ENCODE results near the gene C20orf173. TPM values are rescaled to one million over a fixed set of nuclear protein-coding genes. Genes with fewer than 3 reads are reported as not detected.

C20orf173 gene, protein sequence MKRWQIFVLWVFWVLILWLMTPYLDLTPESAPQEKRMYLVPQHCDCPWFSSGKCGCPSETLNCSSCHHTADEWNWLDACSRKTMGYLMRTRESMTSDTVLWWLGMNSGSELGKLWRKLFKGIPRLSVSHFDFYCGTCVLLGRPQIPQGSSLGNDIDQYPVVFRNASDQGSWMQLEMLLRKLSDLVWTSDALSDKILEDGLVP
- total RNA-seq: not detected

DNA sequence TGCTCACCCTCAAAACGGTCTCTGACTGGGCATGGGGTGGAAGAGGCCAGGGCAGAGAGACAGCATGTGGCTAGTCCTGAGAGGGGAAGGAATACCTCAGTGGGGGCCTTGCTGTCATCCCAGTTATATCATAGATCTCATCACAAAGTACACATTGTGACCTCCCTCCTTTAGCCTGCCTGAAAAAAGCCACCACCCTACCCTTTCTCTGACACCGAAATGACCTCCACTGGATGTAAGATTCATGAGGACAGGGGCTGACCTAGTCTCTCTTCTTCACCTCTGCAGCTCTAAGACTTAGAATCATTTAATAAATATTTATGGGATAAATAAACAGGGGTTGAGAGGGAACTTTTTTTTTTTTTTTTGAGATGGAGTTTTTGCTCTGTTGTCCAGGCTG is at the start of gene C20orf173:
Gene C20orf173 (minus strand): TSS at position 101 of the 400 bp plus-strand sequence. CDS start 279 bp downstream, outside the sequence.
- TF ChIP-seq EP300 (IDR thresholded peaks at IDR 0.05) (no peak), POLR2A (IDR thresholded peaks at IDR 0.05) (no peak), POLR2AphosphoS5 (IDR thresholded peaks at IDR 0.05) (no peak)
- TF ChIP-seq, protein P1, sequence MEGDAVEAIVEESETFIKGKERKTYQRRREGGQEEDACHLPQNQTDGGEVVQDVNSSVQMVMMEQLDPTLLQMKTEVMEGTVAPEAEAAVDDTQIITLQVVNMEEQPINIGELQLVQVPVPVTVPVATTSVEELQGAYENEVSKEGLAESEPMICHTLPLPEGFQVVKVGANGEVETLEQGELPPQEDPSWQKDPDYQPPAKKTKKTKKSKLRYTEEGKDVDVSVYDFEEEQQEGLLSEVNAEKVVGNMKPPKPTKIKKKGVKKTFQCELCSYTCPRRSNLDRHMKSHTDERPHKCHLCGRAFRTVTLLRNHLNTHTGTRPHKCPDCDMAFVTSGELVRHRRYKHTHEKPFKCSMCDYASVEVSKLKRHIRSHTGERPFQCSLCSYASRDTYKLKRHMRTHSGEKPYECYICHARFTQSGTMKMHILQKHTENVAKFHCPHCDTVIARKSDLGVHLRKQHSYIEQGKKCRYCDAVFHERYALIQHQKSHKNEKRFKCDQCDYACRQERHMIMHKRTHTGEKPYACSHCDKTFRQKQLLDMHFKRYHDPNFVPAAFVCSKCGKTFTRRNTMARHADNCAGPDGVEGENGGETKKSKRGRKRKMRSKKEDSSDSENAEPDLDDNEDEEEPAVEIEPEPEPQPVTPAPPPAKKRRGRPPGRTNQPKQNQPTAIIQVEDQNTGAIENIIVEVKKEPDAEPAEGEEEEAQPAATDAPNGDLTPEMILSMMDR (IDR thresholded peaks at IDR 0.05): no peak
- H3K4me3 ChIP-seq: no peak within 1 kb of the TSS
- H3K27ac ChIP-seq: no peak within 1 kb of the TSS
- DNase-seq (ENCODE audit: low spot score in 2 of 2): no peak
- no peaks in the 10 kb centered on the region for H3K9me3 ChIP-seq
- H3K36me3 ChIP-seq: no peaks in the 10 kb centered on the region
- no peaks in the 10 kb centered on the region for H3K27me3 ChIP-seq
- 96% methylated on average over 2 of the region's 2 CpGs for WGBS
- no peaks in the 10 kb centered on the region for H3K4me1 ChIP-seq

DNA sequence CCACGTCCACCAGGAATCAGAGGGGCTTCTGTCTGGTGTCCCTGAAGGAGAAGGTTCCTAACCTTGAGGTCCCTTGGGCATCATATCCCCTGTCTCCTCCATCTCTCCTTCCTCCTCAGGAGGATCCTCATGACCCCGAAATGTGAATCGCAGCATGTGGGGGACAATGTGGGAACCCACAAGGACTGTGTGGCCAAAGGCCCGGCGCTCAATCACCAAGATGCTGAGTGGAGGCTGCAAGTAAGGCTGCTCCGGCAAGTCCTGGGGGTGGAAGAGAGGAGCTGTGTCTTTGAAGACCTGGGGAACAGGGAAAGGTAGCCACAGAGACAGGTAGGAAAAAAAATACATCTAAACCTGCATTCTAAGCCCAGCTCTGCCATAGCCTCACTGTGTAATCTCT is 49.7 kb upstream of the C20orf173 start:
- H3K36me3 ChIP-seq: no peaks in the 10 kb centered on the region
- no peak for TF ChIP-seq POLR2A (IDR thresholded peaks at IDR 0.05)
- TF ChIP-seq, protein P1 (IDR thresholded peaks at IDR 0.05): no peak
- no peak for TF ChIP-seq EP300 (IDR thresholded peaks at IDR 0.05)
- TF ChIP-seq POLR2AphosphoS5 (IDR thresholded peaks at IDR 0.05): no peak
- no peak overlapping the region for H3K27ac ChIP-seq
- H3K4me1 ChIP-seq: peaks cover 5% of the 10 kb centered on the region
- WGBS: 91% methylated on average over 6 of the region's 6 CpGs
- no peak for DNase-seq (ENCODE audit: low spot score in 2 of 2)
- no peaks in the 10 kb centered on the region for H3K9me3 ChIP-seq
- H3K4me3 ChIP-seq: no peak overlapping the region
- H3K27me3 ChIP-seq: no peaks in the 10 kb centered on the region

DNA sequence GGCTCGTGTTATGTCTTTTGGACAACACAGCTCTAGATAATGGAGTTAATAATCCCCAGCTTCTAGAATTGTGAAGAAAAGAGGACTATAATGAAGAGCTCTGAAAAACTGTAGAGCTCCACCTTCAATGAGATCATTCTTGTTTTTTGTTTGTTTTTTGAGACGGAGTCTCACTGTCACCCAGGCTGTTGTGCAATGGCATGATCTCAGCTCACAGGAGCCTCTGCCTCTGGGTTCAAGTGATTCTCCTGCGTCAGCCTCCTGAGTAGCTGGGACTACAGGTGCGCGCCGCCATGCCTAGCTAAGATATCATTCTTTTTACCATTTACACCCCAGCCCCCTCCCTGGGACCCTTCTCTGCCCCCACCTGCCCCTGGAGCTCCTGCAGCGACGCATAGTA is 49.0 kb upstream of the C20orf173 start:
- WGBS: 89% methylated on average over 8 of the region's 8 CpGs
- Histone ChIP-seq H3K4me3 (no peak overlapping the region), H3K27ac (no peak overlapping the region), H3K36me3 (no peaks in the 10 kb centered on the region), H3K4me1 (no peaks in the 10 kb centered on the region), H3K27me3 (no peaks in the 10 kb centered on the region), H3K9me3 (no peaks in the 10 kb centered on the region)
- no peak for DNase-seq (ENCODE audit: low spot score in 2 of 2)
- no peak for TF ChIP-seq EP300 (IDR thresholded peaks at IDR 0.05)
- no peak for TF ChIP-seq POLR2AphosphoS5 (IDR thresholded peaks at IDR 0.05)
- TF ChIP-seq, protein P1 (IDR thresholded peaks at IDR 0.05): no peak
- TF ChIP-seq POLR2A (IDR thresholded peaks at IDR 0.05): no peak

DNA sequence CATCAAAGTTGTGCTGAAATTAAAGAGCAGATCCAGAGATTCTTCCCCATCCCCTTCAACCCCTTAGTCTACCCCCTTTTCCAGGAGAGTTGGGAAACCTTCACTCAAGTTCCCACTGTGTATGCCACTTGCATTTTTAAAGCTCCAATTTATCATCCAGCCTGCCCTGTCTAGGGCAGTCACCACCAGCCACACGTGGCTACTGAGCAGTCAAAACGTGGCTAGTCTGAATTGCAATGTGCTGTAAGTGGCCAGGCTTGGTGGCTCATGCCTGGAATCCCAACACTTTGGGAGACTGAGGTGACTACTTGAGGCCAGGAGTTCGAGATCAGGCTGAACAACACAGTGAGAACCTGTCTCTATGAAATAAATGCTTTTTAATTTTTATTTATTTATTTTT is 47.4 kb upstream of the C20orf173 start:
- no peak for TF ChIP-seq POLR2AphosphoS5 (IDR thresholded peaks at IDR 0.05)
- no peak for TF ChIP-seq EP300 (IDR thresholded peaks at IDR 0.05)
- TF ChIP-seq, protein P1 (IDR thresholded peaks at IDR 0.05): no peak
- no peak for TF ChIP-seq POLR2A (IDR thresholded peaks at IDR 0.05)

DNA sequence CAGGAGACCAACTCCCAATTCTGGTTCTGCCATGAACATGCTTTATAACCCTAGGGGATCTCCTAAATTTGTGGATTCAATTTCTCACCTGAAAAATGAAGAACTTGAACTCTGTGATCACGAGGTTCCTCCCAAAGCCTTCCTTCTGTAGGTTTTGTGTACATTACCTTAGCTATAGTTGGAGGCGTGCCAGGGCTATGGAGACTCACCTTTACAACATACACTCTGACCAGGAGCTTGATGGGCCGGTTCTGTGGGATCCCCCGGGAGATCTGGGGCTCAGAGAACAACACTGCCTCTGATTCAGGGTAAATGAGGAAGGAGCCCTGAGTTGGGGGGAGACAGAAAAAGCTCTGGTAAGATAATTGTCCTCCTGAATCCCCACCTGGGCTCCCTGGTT is 46.5 kb upstream of the C20orf173 start:
- Histone ChIP-seq H3K4me3 (no peak overlapping the region), H3K27ac (no peak overlapping the region), H3K36me3 (no peaks in the 10 kb centered on the region), H3K4me1 (no peaks in the 10 kb centered on the region), H3K27me3 (no peaks in the 10 kb centered on the region), H3K9me3 (peaks cover 6% of the 10 kb centered on the region)
- WGBS: 49% methylated on average over 4 of the region's 4 CpGs
- TF ChIP-seq, protein P1 (IDR thresholded peaks at IDR 0.05): no peak
- TF ChIP-seq POLR2A (IDR thresholded peaks at IDR 0.05) (no peak), POLR2AphosphoS5 (IDR thresholded peaks at IDR 0.05) (no peak), EP300 (IDR thresholded peaks at IDR 0.05) (no peak)
- no peak for DNase-seq (ENCODE audit: low spot score in 2 of 2)

More for the DNA sequence above, 47.4 kb upstream of the C20orf173 start:
- no peak overlapping the region for H3K27ac ChIP-seq
- H3K9me3 ChIP-seq: peaks cover 6% of the 10 kb centered on the region
- H3K27me3 ChIP-seq: no peaks in the 10 kb centered on the region
- WGBS: 65% methylated on average over 3 of the region's 3 CpGs
- no peaks in the 10 kb centered on the region for H3K36me3 ChIP-seq
- H3K4me3 ChIP-seq: no peak overlapping the region
- no peak for DNase-seq (ENCODE audit: low spot score in 2 of 2)
- no peaks in the 10 kb centered on the region for H3K4me1 ChIP-seq
